ENCODE results near the gene CDC42BPG.

The CDC42BPG gene

GRCh38 chr11:64882243-64882642 lies 37.8 kb upstream of the CDC42BPG start:
- DNase-seq = no peak
- intact Hi-C loops (cut with DNase I) = no loop called here

GRCh38 chr11:64881476-64881875 lies 37.0 kb upstream of the CDC42BPG start:
- no peak for DNase-seq
- intact Hi-C loops (cut with DNase I) = no loop called here

GRCh38 chr11:64880240-64881001 lies 36.0 kb upstream of the CDC42BPG start:
- intact Hi-C loops (cut with DNase I) = no loop called here
- DNase-seq = peak in 13 of 42 donors; percentile 11 to 63 (median 34)

GRCh38 chr11:64879244-64879900 lies 34.9 kb upstream of the CDC42BPG start:
- DNase-seq = peak in 8 of 42 donors; percentile 24 to 57 (median 42)
- intact Hi-C loops (cut with DNase I) = no loop called here

- DNase-seq = peak; percentile 96 to 100 (median 99)
- intact Hi-C loops (cut with DNase I) = no loop called here
Measured at GRCh38 chr11:64878494-64879243, 34.2 kb upstream of the CDC42BPG start, which contains the start of gene EHD1. Gene EHD1 (minus strand): TSS chr11:64878621. CDS start chr11:64878464, 157 bp downstream.

- DNase-seq = peak in 4 of 42 donors; percentile 39 to 56 (median 51)
- intact Hi-C loops (cut with DNase I) = no loop called here
Measured at GRCh38 chr11:64878223-64878493, 33.7 kb upstream of the CDC42BPG start.

GRCh38 chr11:64877390-64878222 lies 33.2 kb upstream of the CDC42BPG start:
- intact Hi-C loops (cut with DNase I) = no loop called here
- DNase-seq = no peak

GRCh38 chr11:64876835-64877341 lies 32.4 kb upstream of the CDC42BPG start:
- peak in 5 of 42 donors; percentile 19 to 33 (median 29) for DNase-seq
- intact Hi-C loops (cut with DNase I) = no loop called here

GRCh38 chr11:64876229-64876750 lies 31.8 kb upstream of the CDC42BPG start:
- peak in 31 of 42 donors; percentile 33 to 81 (median 55) for DNase-seq
- intact Hi-C loops (cut with DNase I) = no loop called here

- DNase-seq = peak in 4 of 42 donors; percentile 27 to 37 (median 32)
- intact Hi-C loops (cut with DNase I) = no loop called here
Measured at GRCh38 chr11:64875369-64876228, 31.1 kb upstream of the CDC42BPG start.

GRCh38 chr11:64874308-64875240 lies 30.1 kb upstream of the CDC42BPG start:
- intact Hi-C loops (cut with DNase I) = no loop called here
- DNase-seq = peak in 34 of 42 donors; percentile 32 to 82 (median 62)

- intact Hi-C loops (cut with DNase I) = no loop called here
- no peak for DNase-seq
Measured at GRCh38 chr11:64872790-64873488, 28.5 kb upstream of the CDC42BPG start.

- no peak for DNase-seq
- intact Hi-C loops (cut with DNase I) = no loop called here
Measured at GRCh38 chr11:64871492-64871891, 27.0 kb upstream of the CDC42BPG start.

- DNase-seq = no peak
Measured at GRCh38 chr11:64870893-64871466, 26.5 kb upstream of the CDC42BPG start.

GRCh38 chr11:64870176-64870892 lies 25.9 kb upstream of the CDC42BPG start:
- no peak for DNase-seq
- intact Hi-C loops (cut with DNase I) = no loop called here

More at GRCh38 chr11:64870893-64871466, 26.5 kb upstream of the CDC42BPG start:
- intact Hi-C loops (cut with DNase I) = no loop called here
